GM12872 (cell line): ENCODE data around the gene FUNDC2.
A peak's percentile ranks its signal among the peaks of the same experiment; 100 is the strongest.

Source experiments
- CTCF ChIP-seq: IDR thresholded peaks from 3 replicates; pipeline ENCODE4 v1.5.1; 2011; ENCODE audit warnings: low read depth, mild to moderate bottlenecking, low read length, moderate library complexity; ENCODE audit not compliant: insufficient read depth

FUNDC2 gene

GRCh38 chrX:155053656-155054055, 27.0 kb downstream of the FUNDC2 start:
- no peak for TF ChIP-seq CTCF

DNA sequence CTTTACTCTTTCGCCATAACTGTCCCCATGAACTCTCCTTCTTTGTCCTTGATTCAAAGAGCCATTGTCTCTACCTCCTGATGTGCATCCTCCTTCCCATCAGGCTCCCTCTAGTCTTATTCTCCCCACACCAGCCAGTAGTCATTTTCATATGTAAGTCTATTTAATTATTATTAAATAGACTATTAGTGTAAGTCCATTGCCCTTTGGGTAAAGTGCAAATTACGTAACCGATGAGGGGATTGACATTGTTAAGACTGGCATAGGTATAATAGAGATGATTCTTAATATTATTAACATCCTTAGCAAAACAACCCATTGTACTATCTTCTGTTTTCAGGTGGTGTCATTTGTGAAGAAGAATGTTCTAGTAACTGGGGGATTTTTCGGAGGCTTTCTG, 27.6 kb downstream of the FUNDC2 start:
- no peak for TF ChIP-seq CTCF

DNA sequence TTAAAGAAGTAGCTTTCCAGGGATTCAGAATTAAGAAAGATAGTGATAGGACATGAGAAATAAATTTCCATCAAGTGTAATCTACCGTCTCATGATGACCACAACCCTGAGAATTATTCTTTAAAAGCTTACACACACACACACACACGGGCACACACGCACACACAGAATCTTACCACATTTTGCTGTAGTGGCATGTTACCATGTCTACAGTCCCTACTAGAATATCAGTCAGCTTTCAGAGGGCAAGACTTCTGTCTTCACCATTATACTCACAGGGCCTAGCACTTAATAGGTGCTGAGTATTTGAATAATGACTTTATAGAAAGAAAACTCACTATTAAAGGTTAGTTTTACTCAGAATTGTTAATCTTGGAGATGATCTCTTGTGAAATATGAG, 28.9 kb downstream of the FUNDC2 start:
- no peak for TF ChIP-seq CTCF

DNA sequence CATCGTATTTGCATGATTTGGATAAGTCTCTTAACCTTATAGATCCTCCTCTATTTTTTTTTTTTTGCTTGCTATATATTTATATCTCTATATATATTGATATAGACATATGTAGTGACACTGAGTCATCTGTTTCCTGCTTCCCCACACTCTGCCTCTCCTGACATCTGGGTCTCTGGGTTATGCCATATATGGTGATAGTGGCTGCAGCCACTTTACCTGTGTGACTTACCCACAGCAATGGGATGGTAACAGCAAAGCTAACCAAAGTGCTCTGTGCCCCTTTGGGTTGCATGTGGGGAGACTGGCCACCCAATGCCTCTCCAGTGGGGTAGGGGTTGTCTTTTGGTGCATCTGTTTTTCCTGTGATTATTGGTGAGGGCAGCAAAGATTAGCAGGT, 29.8 kb downstream of the FUNDC2 start:
- no peak for TF ChIP-seq CTCF

- TF ChIP-seq CTCF: peak; percentile 72
Observed at GRCh38 chrX:155056877-155057792, 30.5 kb downstream of the FUNDC2 start.

DNA sequence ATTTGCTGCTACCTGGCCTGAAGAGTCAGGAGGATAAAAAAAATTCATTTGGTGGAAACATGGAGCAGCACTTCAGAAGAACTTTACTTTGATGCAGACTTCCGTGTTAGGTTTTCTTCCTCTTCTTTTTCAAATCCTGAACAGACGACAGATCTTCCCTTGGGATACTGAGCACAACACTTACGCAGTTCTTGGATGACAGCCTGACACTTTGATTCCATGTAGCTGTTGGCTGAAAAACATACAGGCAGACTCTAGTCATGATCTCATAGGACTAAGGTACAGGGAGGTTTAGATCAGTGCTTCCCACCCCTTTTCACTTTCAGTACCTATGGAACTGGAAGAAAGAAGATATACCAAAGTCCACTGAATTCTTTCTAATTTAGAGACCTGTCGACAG, 35.1 kb downstream of the FUNDC2 start:
- no peak for TF ChIP-seq CTCF

DNA sequence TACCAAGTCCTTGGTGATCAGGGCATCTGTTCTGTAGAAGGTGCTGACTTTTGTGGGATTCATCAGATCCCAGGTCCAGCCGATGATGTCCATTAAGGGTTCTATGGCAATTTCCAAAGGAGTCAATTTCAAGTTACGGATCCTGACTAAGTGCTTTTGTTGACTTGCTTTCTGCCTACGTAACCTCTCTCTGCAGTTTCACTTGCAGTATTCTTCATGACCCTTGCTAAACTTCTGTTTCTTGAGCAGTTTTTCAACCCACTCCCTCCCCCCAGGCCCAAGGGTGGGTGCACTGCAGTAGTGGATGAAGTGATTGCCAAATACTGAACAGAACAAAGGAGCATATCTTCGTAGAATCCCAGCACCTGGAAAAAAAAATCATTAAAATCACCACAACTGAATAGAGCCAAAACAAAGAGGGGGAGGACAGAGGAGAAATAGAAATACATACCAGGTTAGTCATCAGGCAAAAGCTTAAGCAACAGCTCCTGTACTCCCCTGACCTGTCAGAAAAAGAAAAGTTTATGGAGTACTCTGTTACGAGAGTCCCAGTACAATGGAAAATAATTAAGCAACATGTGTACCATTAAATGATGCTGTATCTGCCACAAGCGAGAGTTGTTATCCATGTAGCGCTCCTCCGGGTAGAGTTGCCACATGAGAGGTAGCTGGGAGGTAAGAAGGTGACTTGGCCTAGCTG, 38.5 kb downstream of the FUNDC2 start:
- no peak for TF ChIP-seq CTCF
